ENCODE results near the gene IDS. TPM values are rescaled to one million over a fixed set of nuclear protein-coding genes. Genes with fewer than 3 reads are reported as not detected.
"Not testable (repeated sequence)": the region's sequence is repeated elsewhere in the genome, so short reads cannot be mapped to it uniquely, and the experiment has no call there.

IDS gene
- total and polyA plus RNA-seq, 2 experiments from 2014 or later = 25.4 to 33.7 TPM

DNA sequence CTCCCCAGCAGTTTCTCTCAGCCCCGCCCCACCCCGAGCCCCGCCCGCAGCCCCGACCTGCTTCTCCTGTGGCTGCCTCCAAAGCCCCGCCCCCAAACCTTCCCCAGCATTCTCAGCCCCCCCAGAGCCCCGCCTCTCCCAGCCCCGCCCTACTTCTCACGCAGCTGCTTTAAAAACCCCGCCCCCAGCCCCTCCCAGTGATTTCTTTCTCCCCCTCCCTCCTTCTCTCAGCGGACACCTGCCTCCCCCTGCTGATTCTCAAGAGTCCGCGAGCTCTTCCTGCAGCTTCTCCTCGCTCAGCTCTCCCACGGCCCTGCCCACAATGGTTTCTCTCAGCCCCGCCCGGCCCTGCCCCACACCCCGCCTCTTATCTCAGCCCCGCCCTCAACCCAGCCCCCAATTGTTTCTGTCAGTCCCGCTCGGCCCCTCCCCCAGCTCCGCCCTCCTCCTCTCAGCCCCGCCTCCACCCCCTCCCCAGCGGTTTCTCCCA is 35.1 kb upstream of the IDS start:
- peak; percentile 96 for DNase-seq (ENCODE audit: low spot score)
- 65% methylated on average over 5 of the region's 24 CpGs for WGBS (ENCODE audit: low lambda C conversion rate, missing lambda C conversion rate)
- H3K9me2 ChIP-seq (replicated peaks; ENCODE audit: insufficient read depth) = no peaks in the 10 kb centered on the region
- H3K9me3 ChIP-seq (ENCODE audit: low read depth) = no peaks in the 10 kb centered on the region
- H3K4me2 ChIP-seq = peak overlapping the region; percentile 78
- no peaks in the 10 kb centered on the region for H4K20me1 ChIP-seq (ENCODE audit: insufficient read depth, poor library complexity, severe bottlenecking)
- peak overlapping the region; percentile 53 for H2AFZ ChIP-seq
- no peaks in the 10 kb centered on the region for H3K27me3 ChIP-seq
- no peaks in the 10 kb centered on the region for H3K4me1 ChIP-seq (ENCODE audit: insufficient read depth)
- H3K4me3 ChIP-seq = no peak overlapping the region
- no peaks in the 10 kb centered on the region for H3K36me3 ChIP-seq (replicated peaks; ENCODE audit: insufficient read depth, low read depth)
- H3K79me2 ChIP-seq = no peaks in the 10 kb centered on the region
- H3K27ac ChIP-seq = peak overlapping the region; percentile 93
- no peak for TF ChIP-seq EZH2phosphoT487 (IDR thresholded peaks at IDR 0.05; ENCODE audit: low read depth, severe bottlenecking, unreplicated experiment)
- TF ChIP-seq EZH2 (IDR thresholded peaks at IDR 0.05; ENCODE audit: borderline replicate concordance) = no peak
- TF ChIP-seq, protein P1, sequence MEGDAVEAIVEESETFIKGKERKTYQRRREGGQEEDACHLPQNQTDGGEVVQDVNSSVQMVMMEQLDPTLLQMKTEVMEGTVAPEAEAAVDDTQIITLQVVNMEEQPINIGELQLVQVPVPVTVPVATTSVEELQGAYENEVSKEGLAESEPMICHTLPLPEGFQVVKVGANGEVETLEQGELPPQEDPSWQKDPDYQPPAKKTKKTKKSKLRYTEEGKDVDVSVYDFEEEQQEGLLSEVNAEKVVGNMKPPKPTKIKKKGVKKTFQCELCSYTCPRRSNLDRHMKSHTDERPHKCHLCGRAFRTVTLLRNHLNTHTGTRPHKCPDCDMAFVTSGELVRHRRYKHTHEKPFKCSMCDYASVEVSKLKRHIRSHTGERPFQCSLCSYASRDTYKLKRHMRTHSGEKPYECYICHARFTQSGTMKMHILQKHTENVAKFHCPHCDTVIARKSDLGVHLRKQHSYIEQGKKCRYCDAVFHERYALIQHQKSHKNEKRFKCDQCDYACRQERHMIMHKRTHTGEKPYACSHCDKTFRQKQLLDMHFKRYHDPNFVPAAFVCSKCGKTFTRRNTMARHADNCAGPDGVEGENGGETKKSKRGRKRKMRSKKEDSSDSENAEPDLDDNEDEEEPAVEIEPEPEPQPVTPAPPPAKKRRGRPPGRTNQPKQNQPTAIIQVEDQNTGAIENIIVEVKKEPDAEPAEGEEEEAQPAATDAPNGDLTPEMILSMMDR (IDR thresholded peaks at IDR 0.05; ENCODE audit: poor library complexity) = no peak

DNA sequence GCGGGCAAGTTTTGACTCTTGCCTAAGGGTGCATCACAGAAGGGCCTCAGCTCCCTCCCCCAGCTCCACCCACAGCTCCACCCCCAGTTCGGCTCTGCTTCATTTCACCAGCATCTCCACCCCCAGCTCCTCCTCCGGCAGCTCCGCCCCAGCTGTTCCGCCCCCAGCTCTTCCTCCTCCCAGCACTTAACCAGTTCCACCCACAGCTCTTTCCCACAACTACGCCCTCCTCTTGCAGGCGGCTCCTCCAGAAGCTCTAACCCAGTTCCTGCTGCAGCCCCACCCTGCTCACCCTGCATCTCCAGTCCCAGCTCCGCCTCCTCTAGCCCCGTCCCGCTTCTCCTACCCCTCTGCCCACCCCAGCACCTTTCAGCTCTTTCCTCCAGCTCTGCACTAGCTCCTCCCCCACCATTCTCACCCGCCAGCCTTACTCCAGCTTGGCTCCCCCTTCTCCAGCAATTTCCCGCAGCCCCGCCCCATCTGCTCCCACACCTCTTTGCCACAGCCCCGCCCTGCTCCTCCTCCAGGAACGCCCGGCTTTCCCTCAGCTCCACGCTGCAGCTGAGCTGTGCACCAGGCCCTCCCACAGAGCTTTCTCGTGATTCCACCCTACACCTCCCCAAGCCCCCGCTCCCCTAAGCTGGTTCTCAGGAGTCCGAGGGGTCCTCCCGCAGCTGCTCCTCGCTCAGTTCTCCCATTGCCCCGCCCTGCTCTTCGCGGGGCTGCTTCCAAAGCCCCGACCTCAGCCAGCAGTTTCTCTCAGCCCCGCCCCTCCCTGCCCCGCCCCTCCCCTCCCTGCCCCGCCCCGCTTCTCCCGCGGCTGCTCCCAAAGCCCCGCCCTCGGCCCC is 34.4 kb upstream of the IDS start:
- Histone ChIP-seq H3K27me3 (no peaks in the 10 kb centered on the region), H2AFZ (no peak overlapping the region), H3K9me2 (replicated peaks; ENCODE audit: insufficient read depth) (no peaks in the 10 kb centered on the region), H3K36me3 (replicated peaks; ENCODE audit: insufficient read depth, low read depth) (no peaks in the 10 kb centered on the region), H3K4me1 (ENCODE audit: insufficient read depth) (no peaks in the 10 kb centered on the region), H3K79me2 (no peaks in the 10 kb centered on the region), H3K4me2 (peak overlapping the region; percentile 77), H4K20me1 (ENCODE audit: insufficient read depth, poor library complexity, severe bottlenecking) (no peaks in the 10 kb centered on the region), H3K9me3 (ENCODE audit: low read depth) (no peaks in the 10 kb centered on the region), H3K4me3 (peak overlapping the region; percentile 58), H3K27ac (peak overlapping the region; percentile 84)
- WGBS (ENCODE audit: low lambda C conversion rate, missing lambda C conversion rate) = 49% methylated on average over 20 of the region's 34 CpGs
- DNase-seq (ENCODE audit: low spot score) = peak; percentile 90
- TF ChIP-seq, protein P1 (IDR thresholded peaks at IDR 0.05; ENCODE audit: poor library complexity) = no peak
- no peak for TF ChIP-seq EZH2 (IDR thresholded peaks at IDR 0.05; ENCODE audit: borderline replicate concordance)

DNA sequence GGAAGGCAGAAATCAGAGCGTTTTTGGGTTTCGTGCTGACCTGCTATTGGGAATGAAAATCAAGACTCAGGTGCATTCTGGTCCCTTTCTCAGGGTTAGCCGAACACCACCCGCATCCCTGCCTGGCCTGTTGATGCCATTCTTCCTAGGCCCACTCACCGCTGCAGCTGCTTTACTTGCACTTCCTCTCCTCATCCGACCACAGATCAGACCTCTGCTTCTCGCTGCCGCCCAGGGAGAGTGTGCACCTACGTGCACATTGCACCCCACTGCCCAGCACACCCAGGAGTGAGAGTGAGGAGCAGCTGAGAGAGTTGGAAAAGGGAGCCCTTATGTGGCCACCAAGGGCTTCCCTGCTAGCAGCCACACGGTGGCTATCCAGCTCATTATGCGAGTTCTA is 32.4 kb upstream of the IDS start:
- not testable (repeated sequence) for H3K36me3 ChIP-seq (replicated peaks; ENCODE audit: insufficient read depth, low read depth); H3K79me2 ChIP-seq; H3K4me1 ChIP-seq (ENCODE audit: insufficient read depth); H3K4me2 ChIP-seq; DNase-seq (ENCODE audit: low spot score); H3K9me3 ChIP-seq (ENCODE audit: low read depth); H4K20me1 ChIP-seq (ENCODE audit: insufficient read depth, poor library complexity, severe bottlenecking); H3K27me3 ChIP-seq; H3K27ac ChIP-seq; H3K9me2 ChIP-seq (replicated peaks; ENCODE audit: insufficient read depth); H3K4me3 ChIP-seq; H2AFZ ChIP-seq
- 88% methylated on average over 9 of the region's 11 CpGs for WGBS (ENCODE audit: low lambda C conversion rate, missing lambda C conversion rate)

DNA sequence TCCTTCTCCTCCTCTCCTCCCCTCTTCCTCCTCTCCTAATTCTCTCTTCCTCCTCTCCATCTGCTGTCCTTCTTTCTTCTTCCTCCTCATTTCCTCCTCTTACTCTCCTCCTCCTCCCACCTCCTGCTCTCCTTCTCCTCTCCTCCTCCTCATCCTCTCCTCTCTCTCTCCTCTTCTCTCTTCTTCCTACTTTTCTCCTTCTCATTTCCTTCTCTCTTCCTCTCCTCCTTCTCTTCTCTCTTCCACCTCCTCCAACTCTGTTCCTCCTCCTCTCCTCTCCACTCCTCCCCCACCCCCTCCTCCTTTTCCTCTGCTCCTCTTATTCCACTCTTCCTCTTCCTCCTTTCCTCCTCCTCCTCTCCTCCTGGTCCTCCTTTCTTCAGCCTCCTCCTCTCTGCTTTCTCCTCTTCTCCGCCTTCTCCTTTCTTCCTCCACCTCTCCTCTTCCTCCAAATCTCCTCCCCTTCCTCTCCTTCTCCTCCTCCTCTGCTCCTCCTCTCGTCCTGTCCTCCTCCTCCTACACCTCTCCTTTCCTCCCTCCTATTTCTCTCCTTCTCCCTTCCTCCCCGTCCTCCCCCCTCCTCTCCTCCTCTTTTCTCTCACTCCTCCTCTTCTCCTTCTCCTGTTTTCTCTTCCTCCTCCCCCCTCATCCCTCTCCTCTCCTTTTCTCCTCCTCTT is 30.0 kb upstream of the IDS start:
- H3K27ac ChIP-seq; H3K36me3 ChIP-seq (replicated peaks; ENCODE audit: insufficient read depth, low read depth); H3K27me3 ChIP-seq; H4K20me1 ChIP-seq (ENCODE audit: insufficient read depth, poor library complexity, severe bottlenecking); DNase-seq (ENCODE audit: low spot score); H3K4me2 ChIP-seq; H3K9me3 ChIP-seq (ENCODE audit: low read depth); H3K4me1 ChIP-seq (ENCODE audit: insufficient read depth); H3K9me2 ChIP-seq (replicated peaks; ENCODE audit: insufficient read depth); H3K4me3 ChIP-seq; H2AFZ ChIP-seq; H3K79me2 ChIP-seq: not testable (repeated sequence)
- WGBS (ENCODE audit: low lambda C conversion rate, missing lambda C conversion rate) = no CpG with 5 or more reads among the region's 3 CpGs

DNA sequence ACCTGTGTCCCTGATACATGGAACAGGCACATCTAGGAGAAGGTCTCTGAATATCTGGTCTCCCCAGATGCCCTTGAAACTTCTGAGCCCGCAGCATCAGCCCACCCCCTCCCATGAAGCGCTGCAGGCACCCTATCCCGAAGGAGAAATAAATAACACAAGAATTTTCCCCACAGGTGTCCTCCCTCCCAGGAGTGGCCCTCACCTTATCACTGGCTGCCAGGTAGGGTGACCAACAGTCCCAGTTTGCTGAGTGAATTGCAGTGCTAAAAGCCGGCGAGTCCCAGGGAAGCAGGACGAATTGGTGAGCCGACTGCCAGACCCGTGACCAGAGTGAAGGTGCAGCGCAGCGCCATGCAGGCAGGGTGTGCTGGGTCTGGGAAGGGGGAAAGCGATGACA is 28.9 kb upstream of the IDS start:
- WGBS (ENCODE audit: low lambda C conversion rate, missing lambda C conversion rate) = 95% methylated on average over 9 of the region's 11 CpGs
- H4K20me1 ChIP-seq (ENCODE audit: insufficient read depth, poor library complexity, severe bottlenecking); H3K4me1 ChIP-seq (ENCODE audit: insufficient read depth); H3K9me2 ChIP-seq (replicated peaks; ENCODE audit: insufficient read depth); H3K27me3 ChIP-seq; H3K27ac ChIP-seq; H2AFZ ChIP-seq; H3K4me3 ChIP-seq; H3K9me3 ChIP-seq (ENCODE audit: low read depth); H3K4me2 ChIP-seq; H3K79me2 ChIP-seq; H3K36me3 ChIP-seq (replicated peaks; ENCODE audit: insufficient read depth, low read depth); DNase-seq (ENCODE audit: low spot score): not testable (repeated sequence)

DNA sequence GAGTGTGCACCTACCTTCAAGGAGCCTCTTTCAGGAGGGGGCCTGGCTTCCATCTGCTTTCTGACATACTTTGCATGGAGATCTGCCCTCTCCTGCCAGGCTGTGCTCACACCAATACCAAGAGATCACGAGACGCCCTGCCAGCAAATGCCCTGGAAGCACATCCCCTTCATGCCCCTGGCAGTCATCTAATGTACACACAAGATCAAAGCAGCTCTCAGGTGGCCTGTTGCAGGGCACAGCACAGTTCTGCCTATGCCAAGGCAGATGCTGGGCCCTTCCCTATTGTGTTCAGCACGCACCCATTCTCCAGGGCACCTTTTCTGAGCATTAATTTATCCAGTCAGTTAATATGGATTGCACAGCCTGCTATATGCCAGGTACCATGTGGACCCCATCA is 27.8 kb upstream of the IDS start:
- H3K27me3 ChIP-seq; H3K27ac ChIP-seq; H2AFZ ChIP-seq; H3K4me3 ChIP-seq; DNase-seq (ENCODE audit: low spot score); H4K20me1 ChIP-seq (ENCODE audit: insufficient read depth, poor library complexity, severe bottlenecking); H3K4me1 ChIP-seq (ENCODE audit: insufficient read depth); H3K9me2 ChIP-seq (replicated peaks; ENCODE audit: insufficient read depth); H3K9me3 ChIP-seq (ENCODE audit: low read depth); H3K79me2 ChIP-seq; H3K36me3 ChIP-seq (replicated peaks; ENCODE audit: insufficient read depth, low read depth); H3K4me2 ChIP-seq: not testable (repeated sequence)
- 67% methylated on average over 1 of the region's 3 CpGs for WGBS (ENCODE audit: low lambda C conversion rate, missing lambda C conversion rate)
